GM13977 (cell line): ENCODE results near the gene TMEM135.

Source experiments
- DNase-seq: peaks from one replicate; pipeline ENCODE4 v3.0.0; 2012; ENCODE audit warnings: low spot score
- in situ Hi-C: fragments of 300-500 bp; cut with MboI; formaldehyde crosslinking; loops from one replicate; pipeline ENCODE4 v1.12.0; 2022; ENCODE audit warnings: low sequenced_read_pairs, low pct_unique_long_range_greater_than_20kb, mixed read lengths, inconsistent platforms; ENCODE audit not compliant: unreplicated experiment
- TF ChIP-seq, protein P1 (sequence below): IDR thresholded peaks from 2 replicates; pipeline ENCODE4 v1.5.1; 2012; ENCODE audit warnings: mild to moderate bottlenecking, control low read depth; ENCODE audit not compliant: insufficient read depth; ENCODE audit errors: extremely low read depth, missing control alignments

Gene TMEM135

DNA sequence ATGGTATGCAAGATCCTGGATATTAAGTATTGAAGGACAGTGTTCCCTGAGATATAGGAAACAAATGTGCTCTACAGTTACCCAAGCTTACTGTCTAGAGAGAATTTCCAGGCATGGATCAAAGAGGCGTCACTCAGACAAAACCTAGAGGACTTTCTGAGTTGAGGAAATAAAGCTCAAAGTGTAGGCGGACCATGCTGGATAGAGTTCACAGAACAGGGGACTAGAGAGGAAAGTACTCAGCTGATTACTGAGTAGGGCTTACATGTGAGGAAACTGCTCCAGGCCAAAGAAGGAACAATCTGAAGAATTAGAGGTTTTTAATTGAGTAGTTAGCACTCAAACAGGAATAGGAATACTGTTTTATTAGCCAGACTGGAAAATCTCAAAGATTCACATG is 193.3 kb downstream of the TMEM135 start:
- in situ Hi-C loops = no loop called here
- no peak for DNase-seq
- TF ChIP-seq, protein P1, sequence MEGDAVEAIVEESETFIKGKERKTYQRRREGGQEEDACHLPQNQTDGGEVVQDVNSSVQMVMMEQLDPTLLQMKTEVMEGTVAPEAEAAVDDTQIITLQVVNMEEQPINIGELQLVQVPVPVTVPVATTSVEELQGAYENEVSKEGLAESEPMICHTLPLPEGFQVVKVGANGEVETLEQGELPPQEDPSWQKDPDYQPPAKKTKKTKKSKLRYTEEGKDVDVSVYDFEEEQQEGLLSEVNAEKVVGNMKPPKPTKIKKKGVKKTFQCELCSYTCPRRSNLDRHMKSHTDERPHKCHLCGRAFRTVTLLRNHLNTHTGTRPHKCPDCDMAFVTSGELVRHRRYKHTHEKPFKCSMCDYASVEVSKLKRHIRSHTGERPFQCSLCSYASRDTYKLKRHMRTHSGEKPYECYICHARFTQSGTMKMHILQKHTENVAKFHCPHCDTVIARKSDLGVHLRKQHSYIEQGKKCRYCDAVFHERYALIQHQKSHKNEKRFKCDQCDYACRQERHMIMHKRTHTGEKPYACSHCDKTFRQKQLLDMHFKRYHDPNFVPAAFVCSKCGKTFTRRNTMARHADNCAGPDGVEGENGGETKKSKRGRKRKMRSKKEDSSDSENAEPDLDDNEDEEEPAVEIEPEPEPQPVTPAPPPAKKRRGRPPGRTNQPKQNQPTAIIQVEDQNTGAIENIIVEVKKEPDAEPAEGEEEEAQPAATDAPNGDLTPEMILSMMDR = no peak

DNA sequence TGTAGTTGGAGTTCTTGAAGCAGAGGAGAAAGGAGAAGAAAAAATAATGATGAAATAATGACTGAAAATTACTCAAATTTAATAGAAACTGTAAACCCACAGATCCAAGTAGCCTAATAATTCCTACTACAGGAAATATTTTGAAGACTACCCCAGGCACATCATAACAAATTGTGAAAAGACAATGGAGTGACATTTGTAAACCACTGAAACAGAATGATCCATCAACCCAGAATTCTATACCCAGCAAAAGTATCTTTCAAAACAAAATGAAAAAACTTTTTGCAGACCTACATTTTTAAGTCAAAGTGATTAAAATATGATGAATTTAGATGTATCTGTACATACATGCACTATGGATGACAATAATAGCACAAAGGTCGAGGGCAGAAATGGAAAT is 194.6 kb downstream of the TMEM135 start:
- no peak for DNase-seq
- in situ Hi-C loops = no loop called here
- TF ChIP-seq, protein P1 = no peak

DNA sequence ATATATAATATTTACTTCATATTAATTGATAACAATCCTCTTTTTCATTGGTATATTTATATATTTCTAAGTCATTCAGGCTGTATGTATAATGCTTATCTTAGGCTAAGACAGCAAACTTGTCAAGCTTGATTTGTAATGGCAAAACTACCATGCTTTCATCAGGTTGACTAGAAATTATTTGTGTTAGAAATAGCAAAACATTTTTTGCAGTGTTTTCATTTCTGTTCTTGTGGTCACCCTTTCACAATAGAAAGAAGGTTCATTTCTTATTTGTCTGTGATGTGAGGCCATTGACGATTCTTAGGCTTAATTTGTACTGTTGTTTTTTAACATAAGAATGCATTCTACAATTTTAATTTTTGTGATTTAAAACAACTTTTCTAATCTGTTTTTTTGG is 197.6 kb downstream of the TMEM135 start:
- no peak for DNase-seq
- TF ChIP-seq, protein P1 = no peak
- in situ Hi-C loops = no loop called here

DNA sequence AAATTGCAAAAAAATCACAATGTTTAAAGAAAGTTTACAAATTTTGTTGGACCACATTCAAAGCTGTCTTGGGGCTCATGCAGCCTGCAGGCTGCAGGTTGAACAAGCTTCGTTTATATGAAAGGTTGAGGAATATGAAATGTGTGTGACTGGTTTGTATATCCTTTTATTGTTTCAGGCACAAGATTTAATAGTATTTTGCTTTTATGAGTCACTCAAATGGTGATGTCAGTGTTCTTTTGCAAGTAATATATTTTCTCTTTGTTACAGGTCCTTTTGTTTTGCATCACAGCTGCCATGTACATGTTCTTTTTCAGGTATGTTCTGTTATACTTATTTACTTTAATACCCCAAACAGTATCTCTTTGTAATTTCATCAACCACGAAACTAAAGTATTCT is 198.6 kb downstream of the TMEM135 start:
- DNase-seq = no peak
- in situ Hi-C loops = no loop called here
- TF ChIP-seq, protein P1 = no peak

DNA sequence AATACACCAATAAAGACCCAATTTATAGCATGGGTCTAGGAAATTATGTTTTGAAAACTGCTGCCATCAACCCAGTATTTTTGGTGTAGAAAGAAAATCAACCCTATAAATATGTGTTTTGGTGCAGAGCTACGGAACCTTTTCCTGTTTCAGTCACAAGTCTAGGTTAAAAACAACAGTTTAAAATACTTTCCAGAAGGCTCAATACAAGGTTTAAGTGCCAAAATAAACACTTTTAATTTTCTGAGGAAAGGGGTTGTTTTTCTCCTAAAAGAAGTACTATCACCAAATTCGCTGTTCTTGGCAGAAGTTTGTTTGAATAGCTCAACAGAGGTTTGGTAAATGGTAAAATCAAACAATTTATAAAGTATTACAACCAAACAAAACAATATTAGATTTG is 201.3 kb downstream of the TMEM135 start:
- TF ChIP-seq, protein P1 = no peak
- in situ Hi-C loops = no loop called here
- DNase-seq = no peak

DNA sequence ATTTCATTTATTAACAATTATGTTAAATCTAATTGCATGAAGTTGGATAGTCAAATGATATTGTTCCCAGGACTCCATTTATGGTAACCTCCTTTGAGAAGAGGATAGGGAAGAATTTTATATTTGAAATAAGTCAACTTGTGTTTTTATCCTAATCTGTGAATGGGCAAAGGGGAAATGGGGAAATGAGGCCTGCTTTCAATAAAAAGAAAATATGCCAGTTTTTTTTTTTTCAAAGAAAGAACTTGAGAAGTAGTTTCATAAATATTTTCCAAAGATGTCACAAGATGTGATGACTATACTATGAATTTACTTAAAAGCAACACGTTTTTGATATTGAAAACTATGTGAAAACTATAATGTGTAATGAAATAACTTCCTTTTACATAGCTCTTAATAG is 201.8 kb downstream of the TMEM135 start:
- in situ Hi-C loops = no loop called here
- TF ChIP-seq, protein P1 = no peak
- no peak for DNase-seq

DNA sequence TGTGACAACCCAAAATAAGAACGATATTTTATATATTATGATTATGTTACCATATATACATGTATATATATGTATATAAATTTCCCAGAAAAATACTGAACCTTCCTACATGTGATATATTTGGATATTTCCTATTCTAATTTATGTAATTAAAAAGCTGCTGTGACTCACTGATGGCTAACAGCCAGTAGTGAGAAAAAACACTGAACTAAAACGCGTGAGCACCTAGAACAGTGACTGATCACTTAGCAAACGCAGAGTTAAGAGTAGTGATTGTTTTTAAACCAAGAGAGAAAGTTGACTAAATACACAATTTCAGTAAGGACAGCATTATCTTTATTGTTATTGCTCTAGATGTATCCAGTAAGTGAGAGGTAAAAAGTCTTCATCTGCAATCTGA is 213.8 kb downstream of the TMEM135 start:
- in situ Hi-C loops = no loop called here
- TF ChIP-seq, protein P1 = no peak
- DNase-seq = no peak
